Endothelial cell (in vitro differentiated cells): ENCODE measurements around the gene CUTA. TPM values are rescaled to one million over a fixed set of nuclear protein-coding genes. Genes with fewer than 3 reads are reported as not detected.
"Not testable (repeated sequence)": the region's sequence is repeated elsewhere in the genome, so short reads cannot be mapped to it uniquely, and the experiment has no call there.

ENCODE experiments used
- DNase-seq: peaks from one replicate; pipeline ENCODE4 v3.0.0; 2021; ENCODE audit warnings: low spot score
- H3K27ac Mint-ChIP-seq: one replicate; pipeline ENCODE4 v1.8.0; 2021; ENCODE audit warnings: mixed read lengths, inconsistent platforms; ENCODE audit not compliant: unreplicated experiment
- H3K27me3 Mint-ChIP-seq: one replicate; pipeline ENCODE4 v1.8.0; 2021; ENCODE audit warnings: mild to moderate bottlenecking, moderate library complexity, mixed read lengths, inconsistent platforms; ENCODE audit not compliant: unreplicated experiment
- H3K36me3 Mint-ChIP-seq: one replicate; pipeline ENCODE4 v1.8.0; 2021; ENCODE audit warnings: mild to moderate bottlenecking, low read depth, mixed read lengths, inconsistent platforms; ENCODE audit not compliant: unreplicated experiment
- H3K4me1 Mint-ChIP-seq: one replicate; pipeline ENCODE4 v1.8.0; 2021; ENCODE audit warnings: mild to moderate bottlenecking, mixed read lengths, inconsistent platforms; ENCODE audit not compliant: unreplicated experiment
- H3K4me3 Mint-ChIP-seq: one replicate; pipeline ENCODE4 v1.8.0; 2021; ENCODE audit warnings: mild to moderate bottlenecking, mixed read lengths, inconsistent platforms; ENCODE audit not compliant: unreplicated experiment
- H3K9me3 Mint-ChIP-seq: one replicate; pipeline ENCODE4 v1.8.0; 2021; ENCODE audit warnings: mixed read lengths, inconsistent platforms; ENCODE audit not compliant: unreplicated experiment
- total RNA-seq: library from RNA; stranded (reverse); fragmentation: NEBNext Ultra II Directional; extraction: Animal tissue kit (Norgen Biotek cat#: 25700); gene quantifications from one replicate; pipeline ENCODE4 v1.2.1, GENCODE V29; 2021; ENCODE audit not compliant: unreplicated experiment
- TF ChIP-seq, protein P1 (sequence below): fragments of 200-600 bp; sonication (generic); IDR thresholded peaks from one replicate; pipeline ENCODE4 v1.5.0; 2021; ENCODE audit warnings: antibody characterized with exemption; ENCODE audit not compliant: unreplicated experiment

CUTA gene
- total RNA-seq, 1 donor from 2014 or later, result 163 TPM

DNA sequence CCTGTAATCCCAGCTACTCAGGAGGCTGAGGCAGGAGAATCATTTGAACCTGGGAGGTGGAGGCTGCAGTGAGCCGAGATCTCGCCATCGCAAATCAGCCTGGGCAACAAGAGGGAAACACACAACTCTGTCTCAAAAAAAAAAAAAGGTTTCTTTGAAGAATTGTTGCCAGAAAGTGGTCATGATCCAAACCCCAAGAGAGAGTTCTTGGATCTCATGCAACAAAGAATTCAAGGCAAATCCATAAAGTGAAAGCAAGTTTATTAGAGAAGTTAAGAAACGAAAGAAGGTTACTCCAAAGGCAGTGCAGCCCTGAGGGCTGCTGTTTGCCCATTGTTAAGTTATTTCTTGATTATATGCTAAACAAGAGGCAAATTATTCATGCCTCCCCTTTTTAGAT is 40.7 kb downstream of the CUTA start:
- no peaks in the 10 kb centered on the region for H3K36me3 Mint-ChIP-seq
- TF ChIP-seq, protein P1, sequence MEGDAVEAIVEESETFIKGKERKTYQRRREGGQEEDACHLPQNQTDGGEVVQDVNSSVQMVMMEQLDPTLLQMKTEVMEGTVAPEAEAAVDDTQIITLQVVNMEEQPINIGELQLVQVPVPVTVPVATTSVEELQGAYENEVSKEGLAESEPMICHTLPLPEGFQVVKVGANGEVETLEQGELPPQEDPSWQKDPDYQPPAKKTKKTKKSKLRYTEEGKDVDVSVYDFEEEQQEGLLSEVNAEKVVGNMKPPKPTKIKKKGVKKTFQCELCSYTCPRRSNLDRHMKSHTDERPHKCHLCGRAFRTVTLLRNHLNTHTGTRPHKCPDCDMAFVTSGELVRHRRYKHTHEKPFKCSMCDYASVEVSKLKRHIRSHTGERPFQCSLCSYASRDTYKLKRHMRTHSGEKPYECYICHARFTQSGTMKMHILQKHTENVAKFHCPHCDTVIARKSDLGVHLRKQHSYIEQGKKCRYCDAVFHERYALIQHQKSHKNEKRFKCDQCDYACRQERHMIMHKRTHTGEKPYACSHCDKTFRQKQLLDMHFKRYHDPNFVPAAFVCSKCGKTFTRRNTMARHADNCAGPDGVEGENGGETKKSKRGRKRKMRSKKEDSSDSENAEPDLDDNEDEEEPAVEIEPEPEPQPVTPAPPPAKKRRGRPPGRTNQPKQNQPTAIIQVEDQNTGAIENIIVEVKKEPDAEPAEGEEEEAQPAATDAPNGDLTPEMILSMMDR, result no peak
- DNase-seq, result no peak
- no peak overlapping the region for H3K27ac Mint-ChIP-seq
- H3K27me3 Mint-ChIP-seq, result no peaks in the 10 kb centered on the region
- H3K4me1 Mint-ChIP-seq, result no peaks in the 10 kb centered on the region
- H3K4me3 Mint-ChIP-seq, result no peak overlapping the region
- no peaks in the 10 kb centered on the region for H3K9me3 Mint-ChIP-seq

DNA sequence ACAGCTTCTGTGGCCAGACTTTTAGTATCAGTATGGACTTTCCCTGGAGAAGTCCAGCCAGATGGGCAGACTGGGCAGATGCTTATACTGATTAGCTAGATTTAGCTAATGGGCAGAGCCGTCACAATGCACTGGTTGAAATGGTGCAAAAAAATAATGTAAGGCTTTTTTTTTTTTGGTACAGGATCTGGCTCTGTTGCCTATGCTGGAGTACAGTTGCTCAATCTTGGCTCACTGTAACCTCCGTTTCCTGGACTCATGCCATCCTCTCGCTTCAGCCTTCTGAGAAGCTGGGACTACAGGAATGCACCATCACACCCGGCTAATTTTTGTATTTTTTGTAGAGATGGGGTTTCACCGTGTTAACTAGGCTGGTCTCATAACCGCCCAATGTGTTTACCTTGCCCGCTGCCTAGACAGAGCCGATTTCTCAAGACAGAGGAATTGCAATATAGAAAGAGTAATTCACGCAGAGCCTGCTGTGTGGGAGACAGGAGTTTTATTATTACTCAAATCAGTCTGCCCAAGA is 42.7 kb downstream of the CUTA start:
- Mint-ChIP-seq H3K4me1 (no peaks in the 10 kb centered on the region), H3K27me3 (no peaks in the 10 kb centered on the region), H3K27ac (no peak overlapping the region), H3K36me3 (no peaks in the 10 kb centered on the region), H3K9me3 (no peaks in the 10 kb centered on the region), H3K4me3 (no peak overlapping the region)
- DNase-seq, result no peak
- TF ChIP-seq, protein P1, result no peak

DNA sequence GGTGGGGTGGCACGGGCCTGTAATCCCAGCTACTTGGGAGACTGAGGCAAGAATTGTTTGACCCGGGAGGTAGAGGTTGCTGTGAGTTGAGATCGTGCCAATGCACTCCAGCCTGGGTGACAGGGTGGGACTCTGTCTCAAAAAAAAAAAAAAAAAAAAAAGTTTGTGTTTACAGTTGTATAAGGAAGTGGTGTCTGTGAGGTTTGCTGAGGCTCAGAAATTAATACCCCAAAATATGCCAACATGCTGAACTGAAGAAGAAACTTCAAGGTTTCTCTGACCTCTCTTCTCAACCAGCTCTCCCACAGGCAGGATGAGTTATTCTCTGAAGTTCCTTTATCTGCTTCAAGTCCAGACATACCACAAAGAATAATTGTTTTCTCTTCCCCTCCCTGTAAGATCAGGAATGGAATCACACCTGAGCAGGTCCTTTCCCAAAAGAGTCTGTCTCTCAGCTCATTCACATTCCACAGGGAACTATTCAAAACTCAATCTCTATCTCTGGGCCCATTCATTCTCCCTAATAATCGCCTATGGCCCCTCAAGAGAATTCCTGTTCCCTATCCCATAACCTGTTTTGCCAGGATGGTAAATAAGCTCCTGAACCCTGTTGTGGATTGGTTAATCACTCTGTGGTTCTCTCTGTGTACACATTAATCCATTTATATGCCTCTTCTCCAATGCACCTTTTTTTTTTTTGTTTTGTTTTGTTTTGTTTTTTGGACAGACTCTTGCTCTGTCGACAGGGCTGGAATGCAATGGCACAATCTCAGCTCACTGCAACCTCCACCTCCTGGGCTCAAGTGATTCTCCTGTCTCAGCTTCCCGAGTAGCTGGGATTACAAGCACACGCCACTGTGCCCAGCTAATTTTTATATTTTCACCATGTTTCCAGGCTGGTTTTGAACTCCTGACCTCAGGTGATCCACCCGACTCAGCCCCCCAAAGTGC is 43.7 kb downstream of the CUTA start:
- no peaks in the 10 kb centered on the region for H3K4me1 Mint-ChIP-seq
- H3K9me3 Mint-ChIP-seq, result no peaks in the 10 kb centered on the region
- no peaks in the 10 kb centered on the region for H3K36me3 Mint-ChIP-seq
- no peak overlapping the region for H3K4me3 Mint-ChIP-seq
- no peak for DNase-seq
- H3K27ac Mint-ChIP-seq, result no peak overlapping the region
- TF ChIP-seq, protein P1, result no peak
- no peaks in the 10 kb centered on the region for H3K27me3 Mint-ChIP-seq

DNA sequence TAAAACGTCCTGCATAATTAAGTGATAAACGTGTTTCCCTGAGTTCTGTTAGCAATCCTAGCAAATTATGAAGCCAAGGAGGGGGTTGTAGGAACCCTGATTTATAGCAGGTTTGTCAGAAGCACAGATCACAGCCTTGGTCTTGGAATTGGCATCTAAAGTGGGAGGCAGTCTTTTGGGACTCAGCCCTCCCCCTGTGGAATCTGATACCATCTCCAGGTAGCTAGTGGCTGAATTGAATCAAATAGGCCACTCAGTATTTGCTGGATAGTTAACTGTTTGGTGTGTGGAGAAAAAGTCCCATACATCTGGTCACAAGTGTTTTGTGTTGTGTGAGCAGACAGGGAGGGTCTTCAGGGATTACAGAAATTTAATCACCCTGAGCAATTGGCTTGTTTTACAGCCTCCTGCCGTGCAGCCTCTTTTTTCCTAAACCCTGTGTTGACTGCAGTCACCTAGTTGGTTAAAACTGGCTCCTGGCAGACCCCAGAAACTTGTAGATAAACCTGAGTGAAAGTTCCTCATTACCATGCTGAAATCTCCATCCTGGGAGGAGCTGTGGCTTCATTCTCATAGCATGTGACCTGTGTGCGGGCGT is 45.3 kb downstream of the CUTA start:
- no peak overlapping the region for H3K4me3 Mint-ChIP-seq
- no peaks in the 10 kb centered on the region for H3K36me3 Mint-ChIP-seq
- no peaks in the 10 kb centered on the region for H3K9me3 Mint-ChIP-seq
- no peaks in the 10 kb centered on the region for H3K4me1 Mint-ChIP-seq
- H3K27me3 Mint-ChIP-seq, result no peaks in the 10 kb centered on the region
- no peak overlapping the region for H3K27ac Mint-ChIP-seq
- TF ChIP-seq, protein P1, result no peak
- no peak for DNase-seq

DNA sequence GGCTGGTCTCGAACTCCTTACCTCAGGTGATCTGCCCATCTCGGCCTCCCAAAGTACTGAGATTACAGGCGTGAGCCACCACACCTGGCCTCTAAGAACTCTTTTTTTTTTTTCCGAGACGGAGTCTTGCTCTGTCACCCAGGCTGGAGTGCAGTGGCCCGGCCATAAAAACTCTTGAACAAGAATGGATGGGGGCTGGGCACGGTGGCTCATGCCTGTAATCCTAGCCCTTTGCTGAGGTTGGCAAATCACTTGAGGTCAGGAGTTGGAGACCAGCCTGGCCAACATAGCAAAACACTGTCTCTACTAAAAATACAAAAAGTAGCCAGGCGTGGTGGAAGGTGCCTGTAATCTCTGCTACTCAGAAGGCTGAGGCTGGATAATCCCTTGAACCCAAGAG is 46.0 kb downstream of the CUTA start:
- H3K36me3 Mint-ChIP-seq, H3K9me3 Mint-ChIP-seq, DNase-seq, H3K4me3 Mint-ChIP-seq, H3K27me3 Mint-ChIP-seq, H3K4me1 Mint-ChIP-seq, H3K27ac Mint-ChIP-seq: not testable (repeated sequence)

DNA sequence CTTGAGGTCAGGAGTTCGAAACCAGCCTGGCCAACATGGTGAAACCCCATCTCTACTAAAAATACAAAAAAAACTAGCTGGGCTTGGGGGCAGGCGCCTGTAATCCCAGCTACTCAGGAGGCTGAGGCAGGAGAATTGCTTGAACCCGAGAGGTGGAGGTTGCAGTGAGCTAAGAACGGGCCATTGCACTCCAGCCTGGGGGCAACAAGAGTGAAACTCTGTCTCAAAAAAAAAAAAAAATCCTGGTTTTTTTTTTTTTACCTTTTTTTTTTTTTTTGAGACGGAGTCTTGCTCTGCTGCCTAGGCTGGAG is 50.2 kb downstream of the CUTA start:
- not testable (repeated sequence) for H3K9me3 Mint-ChIP-seq, H3K27me3 Mint-ChIP-seq, DNase-seq, H3K4me1 Mint-ChIP-seq, H3K36me3 Mint-ChIP-seq, H3K4me3 Mint-ChIP-seq, H3K27ac Mint-ChIP-seq
